ENCODE data around the gene LSM14B.
"Not testable (repeated sequence)": the region's sequence is repeated elsewhere in the genome, so short reads cannot be mapped to it uniquely, and the experiment has no call there.

Gene LSM14B

DNA sequence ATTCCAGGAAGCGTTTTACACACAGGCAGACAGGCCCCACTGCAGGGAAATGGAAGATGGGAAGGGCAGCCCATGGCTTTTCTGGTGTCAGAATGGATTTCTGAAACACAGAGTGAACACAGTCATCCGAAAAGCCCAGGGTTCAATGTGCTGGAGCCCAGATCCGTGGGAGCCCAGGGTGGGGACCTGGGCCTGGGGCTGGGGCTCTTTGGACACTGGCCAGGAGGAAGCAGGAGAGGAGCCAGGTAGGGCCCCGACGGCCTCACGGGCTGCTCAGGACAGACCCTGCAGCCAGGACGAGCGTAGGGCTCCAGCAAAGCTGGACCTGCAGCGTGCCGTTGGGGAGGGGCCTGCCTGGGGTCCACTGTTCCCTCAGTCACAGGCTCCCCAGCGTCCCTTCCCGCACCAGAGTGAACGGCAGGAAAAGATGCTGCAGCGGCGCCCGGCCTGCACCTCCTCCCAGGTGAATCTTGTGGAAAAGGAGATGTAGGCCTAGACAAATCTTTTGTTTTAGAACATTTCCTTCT is 24.3 kb upstream of the LSM14B start:
- FAIRE-seq (no peak), DNase-seq (ENCODE audit: insufficient read length, low spot score) (no peak)
- no peak for TF ChIP-seq POLR2A (IDR thresholded peaks at IDR 0.05; ENCODE audit: low read depth, low read length)

DNA sequence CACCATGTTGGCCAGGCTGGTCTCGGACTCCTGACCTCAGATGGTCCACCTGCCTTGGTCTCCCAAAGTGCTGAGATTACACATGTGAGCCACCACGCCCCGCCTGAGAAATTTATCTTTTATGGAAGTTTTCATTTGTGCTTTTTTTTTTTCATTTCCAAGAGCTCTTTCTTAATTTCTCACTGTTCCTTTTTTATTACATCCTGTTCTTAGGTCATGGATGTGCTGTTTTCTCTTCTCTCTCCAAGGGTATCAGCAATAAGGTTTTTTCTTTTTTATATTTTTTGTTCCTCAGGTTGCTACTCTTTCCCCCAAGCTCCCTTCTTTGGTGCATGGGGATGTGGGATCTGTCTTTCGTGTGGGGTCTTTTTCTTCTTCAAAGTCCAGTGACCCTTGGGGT is 21.2 kb upstream of the LSM14B start:
- no peak for TF ChIP-seq POLR2A (IDR thresholded peaks at IDR 0.05; ENCODE audit: low read depth, low read length)
- no peak for FAIRE-seq
- no peak for DNase-seq (ENCODE audit: insufficient read length, low spot score)

DNA sequence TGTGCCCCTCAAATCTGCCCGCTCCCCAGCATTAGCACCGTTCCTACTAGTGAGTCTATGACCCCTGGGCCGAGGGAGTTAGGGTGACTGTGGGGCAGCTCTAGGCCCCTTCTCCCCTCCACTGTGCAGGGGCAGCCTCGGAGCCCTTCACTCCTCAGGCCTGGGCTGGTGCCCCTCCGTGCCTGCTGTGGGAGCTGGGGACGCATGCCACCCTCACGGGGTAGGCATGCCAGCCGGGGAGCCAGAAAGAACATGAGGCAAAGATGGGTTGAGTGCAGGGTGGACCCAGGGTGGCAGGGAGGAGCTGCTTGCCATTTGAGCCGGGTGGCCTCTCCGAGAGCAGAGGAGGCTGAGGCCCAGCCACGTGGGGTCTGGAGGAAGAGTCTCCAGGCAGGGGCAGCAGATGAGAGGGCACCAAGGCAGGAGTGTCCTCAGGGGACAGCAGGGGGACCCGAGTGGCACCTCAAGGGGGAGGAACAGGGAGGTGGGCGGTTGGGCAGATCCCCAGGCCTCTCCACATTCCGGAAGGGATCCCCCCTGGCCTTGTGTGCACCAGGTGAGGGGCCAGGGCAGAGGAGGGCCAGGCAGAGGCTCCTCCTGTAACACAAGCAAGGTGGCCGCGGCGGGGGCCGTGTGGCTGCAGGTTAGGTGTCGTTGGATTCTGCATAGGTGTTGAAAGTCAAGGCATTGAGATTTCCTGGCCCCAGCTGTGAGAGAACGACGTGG is 18.6 kb upstream of the LSM14B start:
- TF ChIP-seq POLR2A (IDR thresholded peaks at IDR 0.05; ENCODE audit: low read depth, low read length), result no peak
- FAIRE-seq, result no peak
- no peak for DNase-seq (ENCODE audit: insufficient read length, low spot score)

DNA sequence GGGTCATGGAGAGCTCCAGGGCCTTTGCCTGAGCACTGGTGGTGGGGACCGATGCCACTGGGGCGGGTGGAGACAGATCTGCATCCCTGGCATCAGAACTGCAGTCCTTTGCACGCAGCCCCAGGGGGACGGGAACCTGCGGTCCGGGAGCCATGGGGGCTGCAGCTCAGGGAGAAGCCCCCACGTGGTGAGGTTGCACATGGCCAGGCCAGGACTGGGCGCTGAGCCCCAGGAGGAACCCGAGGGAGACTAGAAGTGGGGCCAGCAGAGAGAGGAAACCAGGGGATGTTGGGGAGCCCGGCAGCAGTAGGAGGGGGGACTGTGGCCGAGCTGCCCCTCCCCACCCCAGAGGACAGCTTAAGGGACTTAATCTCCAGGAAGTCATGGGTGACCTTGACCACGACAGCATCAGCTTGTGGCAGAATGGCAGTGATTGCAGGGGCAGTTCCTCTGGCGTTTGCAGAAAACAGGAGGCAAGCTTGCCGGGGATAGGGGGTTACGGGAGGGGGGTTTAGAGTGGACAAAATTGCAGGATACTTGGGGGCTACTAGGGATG is 18.0 kb upstream of the LSM14B start:
- TF ChIP-seq POLR2A (IDR thresholded peaks at IDR 0.05; ENCODE audit: low read depth, low read length), result no peak
- no peak for FAIRE-seq
- DNase-seq (ENCODE audit: insufficient read length, low spot score), result no peak

DNA sequence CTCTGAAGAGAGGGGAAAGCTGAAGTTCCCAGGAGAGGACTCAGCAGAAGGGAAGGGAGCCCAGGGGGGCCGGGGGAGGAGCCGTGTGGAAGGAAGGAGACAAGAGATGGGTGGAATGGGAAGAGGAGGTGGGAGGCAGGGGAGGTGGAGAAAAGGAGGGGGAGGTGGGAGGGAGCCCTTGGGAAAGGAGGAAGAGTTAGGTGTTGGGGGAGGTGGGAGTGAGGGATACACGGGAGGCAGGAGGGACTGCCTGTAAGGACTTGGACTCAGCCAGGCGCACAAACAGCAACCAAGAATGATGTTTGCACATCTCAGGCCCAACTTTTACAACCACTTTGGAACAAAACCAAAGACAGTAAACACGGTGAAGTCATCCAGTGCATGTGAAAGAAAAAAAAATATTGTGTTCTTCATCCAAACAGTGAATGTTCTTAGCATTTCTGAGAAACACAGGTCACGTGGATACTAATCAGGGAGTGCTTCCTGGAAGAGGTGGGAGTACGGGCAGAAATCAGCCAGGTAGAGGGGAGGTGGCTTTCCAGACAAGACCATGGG is 17.4 kb upstream of the LSM14B start:
- no peak for DNase-seq (ENCODE audit: insufficient read length, low spot score)
- TF ChIP-seq POLR2A (IDR thresholded peaks at IDR 0.05; ENCODE audit: low read depth, low read length), result no peak
- no peak for FAIRE-seq

DNA sequence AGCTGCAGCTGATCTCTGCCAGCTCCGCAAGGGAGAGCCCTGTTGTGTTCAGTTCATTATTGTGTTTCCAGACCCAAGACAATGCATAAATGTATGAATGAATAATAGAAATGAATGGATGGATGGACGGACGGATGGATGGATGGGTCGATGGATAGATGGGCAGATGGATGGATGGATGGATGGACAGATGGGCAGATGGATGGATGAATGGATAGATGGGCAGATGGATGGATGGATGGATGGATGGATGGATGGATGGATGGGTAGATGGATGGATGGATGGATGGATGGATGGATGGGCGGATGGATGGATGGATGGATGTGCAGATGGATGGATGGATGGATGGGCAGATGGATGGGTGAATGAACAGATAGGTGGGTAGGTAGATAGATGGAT is 16.7 kb upstream of the LSM14B start:
- FAIRE-seq, result no peak
- no peak for TF ChIP-seq POLR2A (IDR thresholded peaks at IDR 0.05; ENCODE audit: low read depth, low read length)
- no peak for DNase-seq (ENCODE audit: insufficient read length, low spot score)

DNA sequence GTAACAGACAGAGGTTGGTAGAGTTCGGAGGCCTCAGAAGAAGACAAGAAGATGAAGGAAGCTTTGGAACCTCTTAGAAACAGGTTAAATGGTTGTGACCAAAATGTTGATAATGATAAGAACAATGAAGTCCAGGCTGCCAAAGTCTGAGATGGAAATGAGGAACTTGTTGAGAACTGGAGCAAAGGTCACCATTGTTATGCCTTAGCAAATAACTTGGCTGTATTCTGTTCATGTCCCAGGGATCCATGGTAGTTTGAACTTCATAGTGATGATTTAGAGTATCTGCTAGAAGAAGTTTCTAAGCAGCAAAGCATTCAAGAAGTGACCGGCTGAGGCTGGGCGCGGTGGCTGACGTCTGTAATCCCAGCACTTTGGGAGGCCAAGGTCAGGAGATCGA is 11.1 kb upstream of the LSM14B start:
- TF ChIP-seq POLR2A (IDR thresholded peaks at IDR 0.05; ENCODE audit: low read depth, low read length), result no peak
- no peak for FAIRE-seq

DNA sequence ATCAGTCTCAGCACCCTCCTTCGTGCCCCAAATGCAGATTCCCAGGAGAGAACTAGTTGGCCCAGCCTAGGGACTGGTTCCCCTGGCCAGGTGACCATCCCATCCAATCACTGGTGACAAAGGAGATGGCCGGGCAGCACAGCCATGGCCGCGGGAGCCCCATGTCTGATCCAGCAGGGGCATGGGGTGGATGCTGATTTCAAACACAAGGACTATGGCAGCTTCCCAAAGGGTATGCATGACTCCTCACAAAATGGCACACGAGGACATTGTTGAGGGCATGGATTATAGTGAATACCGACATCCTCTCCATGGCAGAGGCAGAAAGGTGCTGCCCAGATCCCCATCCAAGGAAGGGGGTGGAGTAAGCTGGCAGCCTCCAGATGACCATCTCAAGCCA is 9.9 kb upstream of the LSM14B start:
- DNase-seq (ENCODE audit: insufficient read length, low spot score) (no peak), FAIRE-seq (no peak)
- TF ChIP-seq POLR2A (IDR thresholded peaks at IDR 0.05; ENCODE audit: low read depth, low read length), result no peak

More for the DNA sequence above, 11.1 kb upstream of the LSM14B start:
- no peak for DNase-seq (ENCODE audit: insufficient read length, low spot score)

- FAIRE-seq (no peak), DNase-seq (ENCODE audit: insufficient read length, low spot score) (no peak)
- no peak for TF ChIP-seq POLR2A (IDR thresholded peaks at IDR 0.05; ENCODE audit: low read depth, low read length)
Measured at GRCh38 chr20:62114894-62115293, 7.4 kb upstream of the LSM14B start.

DNA sequence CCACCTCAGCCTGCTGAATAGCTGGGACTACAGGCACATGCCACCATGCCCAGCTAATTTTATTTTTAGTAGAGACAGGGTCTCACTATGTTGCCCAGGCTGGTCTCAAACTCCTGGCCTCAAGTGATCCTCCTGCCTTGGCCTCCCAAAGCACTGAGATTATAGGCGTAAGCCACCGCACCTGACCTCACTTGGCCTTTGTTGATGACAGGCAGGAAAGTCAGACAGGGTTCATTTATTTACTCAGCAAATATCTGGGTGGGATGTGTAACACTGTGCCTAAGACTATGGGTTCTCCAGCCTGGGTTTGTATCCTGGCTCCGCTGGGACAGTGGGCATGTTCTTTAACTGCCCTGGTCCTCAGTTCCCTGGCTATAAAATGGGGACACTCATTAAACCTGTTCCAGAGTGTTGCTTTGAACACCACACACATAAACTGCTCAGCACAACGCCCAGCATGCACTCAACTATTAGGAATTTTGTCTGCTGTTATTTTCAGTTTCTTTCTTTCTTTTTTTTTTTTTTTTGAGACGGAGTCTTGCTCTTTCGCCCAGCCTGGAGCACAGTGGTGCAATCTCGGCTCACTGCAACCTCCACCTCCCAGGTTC is 6.4 kb upstream of the LSM14B start:
- FAIRE-seq, result not testable (repeated sequence)

GRCh38 chr20:62116558-62117361 is 5.5 kb upstream of the LSM14B start:
- FAIRE-seq (no peak), DNase-seq (ENCODE audit: insufficient read length, low spot score) (no peak)
- TF ChIP-seq POLR2A (IDR thresholded peaks at IDR 0.05; ENCODE audit: low read depth, low read length), result no peak

More for the DNA sequence above, 6.4 kb upstream of the LSM14B start:
- not testable (repeated sequence) for DNase-seq (ENCODE audit: insufficient read length, low spot score)

DNA sequence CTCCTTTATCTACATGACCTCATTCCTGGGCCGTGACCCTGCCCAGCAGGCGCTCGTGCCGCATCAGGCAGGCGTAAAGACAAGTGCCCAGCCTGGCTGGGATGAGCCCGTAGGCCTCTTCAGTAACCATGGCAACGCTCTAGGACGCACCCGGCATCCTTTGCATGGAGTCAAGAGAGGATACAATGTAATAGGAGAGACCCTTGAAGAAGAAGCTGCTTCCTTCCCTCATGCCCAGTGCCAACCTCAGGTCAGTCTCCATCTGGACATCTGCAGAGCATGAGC is 5.0 kb upstream of the LSM14B start:
- FAIRE-seq, result no peak
- no peak for TF ChIP-seq POLR2A (IDR thresholded peaks at IDR 0.05; ENCODE audit: low read depth, low read length)
- DNase-seq (ENCODE audit: insufficient read length, low spot score), result no peak

DNA sequence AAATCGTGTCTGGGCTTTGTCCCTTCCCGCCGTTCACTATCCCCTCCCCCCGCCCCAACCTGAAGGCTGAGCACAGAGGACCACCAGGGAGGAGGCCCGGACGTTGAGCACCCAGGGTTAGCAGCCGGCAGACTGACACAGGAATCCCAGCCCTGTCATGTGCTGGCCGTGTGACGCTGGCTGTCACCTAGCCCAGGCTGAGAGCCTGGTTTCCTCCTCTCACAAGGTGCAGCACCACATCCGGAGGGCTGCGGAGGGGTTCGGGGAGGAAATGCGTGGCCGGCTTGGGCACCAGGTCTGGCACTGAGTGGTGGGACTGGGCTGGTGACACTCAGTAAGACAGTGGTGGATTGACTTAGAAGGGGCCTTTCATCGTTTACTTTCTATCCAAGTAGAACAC is 4.6 kb upstream of the LSM14B start:
- DNase-seq (ENCODE audit: insufficient read length, low spot score) (no peak), FAIRE-seq (no peak)
- no peak for TF ChIP-seq POLR2A (IDR thresholded peaks at IDR 0.05; ENCODE audit: low read depth, low read length)

All from H54 (cell line).